ENCODE data around the gene KDM4B.

The KDM4B gene

DNA sequence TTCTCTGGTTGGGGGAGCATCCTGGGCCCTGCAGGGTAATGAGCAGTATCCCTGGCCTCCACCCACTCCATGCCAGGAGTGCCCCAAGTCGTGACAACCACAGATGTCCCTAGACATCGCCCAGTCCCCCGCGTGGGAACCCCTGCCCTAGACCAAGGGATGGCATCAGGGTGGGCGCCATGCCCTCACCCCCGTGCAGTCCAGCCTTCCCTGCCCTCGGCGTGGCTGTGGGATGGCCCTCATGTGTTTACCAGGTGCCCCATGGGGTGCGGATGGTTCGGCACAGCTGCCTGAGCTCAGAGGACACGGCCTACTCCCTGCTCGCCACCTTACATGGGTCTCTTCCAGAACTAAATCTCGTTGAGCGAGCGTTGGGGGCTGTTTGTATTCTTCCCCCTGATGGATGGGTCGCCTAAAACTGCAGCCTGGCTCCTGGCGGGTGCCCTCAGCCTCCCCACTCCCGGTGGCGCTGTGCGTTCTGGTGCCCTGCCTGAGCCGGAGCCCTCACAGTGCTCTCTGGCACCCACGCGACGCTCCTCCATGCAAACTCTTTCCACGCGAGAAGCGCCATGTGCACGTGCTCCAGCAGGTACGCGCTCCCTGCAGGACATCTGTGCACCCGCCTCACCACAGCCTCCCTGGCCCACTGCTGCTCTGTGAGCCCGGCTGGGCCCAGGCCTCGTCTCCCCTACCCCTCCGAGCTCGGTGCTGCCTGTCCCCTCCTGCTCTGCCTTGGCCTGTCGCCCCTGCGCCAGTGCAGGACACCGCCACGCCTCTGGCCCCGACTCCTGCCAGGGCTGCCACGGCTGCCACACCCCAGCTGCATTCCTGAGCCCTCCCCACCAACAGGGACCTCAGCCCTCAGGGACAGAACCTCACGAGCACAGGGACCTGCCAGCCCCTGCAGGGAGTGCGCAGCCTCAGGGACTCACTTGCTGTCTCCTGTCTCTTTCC, 145.0 kb downstream of the KDM4B start:
- Histone ChIP-seq H3K27ac (peak overlapping the region in 1 of 2 donors; percentile 74), H3K4me3 (no peak overlapping the region)
- DNase-seq (ENCODE audit: low spot score), result no peak
- TF ChIP-seq, protein P1, sequence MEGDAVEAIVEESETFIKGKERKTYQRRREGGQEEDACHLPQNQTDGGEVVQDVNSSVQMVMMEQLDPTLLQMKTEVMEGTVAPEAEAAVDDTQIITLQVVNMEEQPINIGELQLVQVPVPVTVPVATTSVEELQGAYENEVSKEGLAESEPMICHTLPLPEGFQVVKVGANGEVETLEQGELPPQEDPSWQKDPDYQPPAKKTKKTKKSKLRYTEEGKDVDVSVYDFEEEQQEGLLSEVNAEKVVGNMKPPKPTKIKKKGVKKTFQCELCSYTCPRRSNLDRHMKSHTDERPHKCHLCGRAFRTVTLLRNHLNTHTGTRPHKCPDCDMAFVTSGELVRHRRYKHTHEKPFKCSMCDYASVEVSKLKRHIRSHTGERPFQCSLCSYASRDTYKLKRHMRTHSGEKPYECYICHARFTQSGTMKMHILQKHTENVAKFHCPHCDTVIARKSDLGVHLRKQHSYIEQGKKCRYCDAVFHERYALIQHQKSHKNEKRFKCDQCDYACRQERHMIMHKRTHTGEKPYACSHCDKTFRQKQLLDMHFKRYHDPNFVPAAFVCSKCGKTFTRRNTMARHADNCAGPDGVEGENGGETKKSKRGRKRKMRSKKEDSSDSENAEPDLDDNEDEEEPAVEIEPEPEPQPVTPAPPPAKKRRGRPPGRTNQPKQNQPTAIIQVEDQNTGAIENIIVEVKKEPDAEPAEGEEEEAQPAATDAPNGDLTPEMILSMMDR (IDR thresholded peaks at IDR 0.05), result no peak

DNA sequence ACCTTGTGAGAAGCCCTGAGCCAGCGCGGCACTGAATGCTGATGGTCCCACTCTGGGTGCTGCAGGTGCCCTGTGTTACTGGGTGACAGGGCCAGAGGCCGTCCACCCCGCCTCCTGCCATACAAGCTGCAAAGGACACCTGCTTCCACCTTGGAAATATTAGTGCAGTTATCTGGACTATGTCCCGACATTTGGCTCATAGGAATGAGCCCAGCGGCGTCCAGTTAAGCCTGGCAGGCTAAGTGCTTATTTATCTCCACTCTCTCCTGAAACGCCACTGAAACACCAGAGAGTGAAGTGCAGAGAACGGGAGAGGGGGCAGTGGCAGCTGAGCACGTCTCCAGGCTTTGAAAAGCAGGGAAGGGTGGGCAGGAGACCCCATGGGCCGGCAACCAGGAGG, 145.8 kb downstream of the KDM4B start:
- H3K4me3 ChIP-seq, result no peak overlapping the region
- TF ChIP-seq, protein P1 (IDR thresholded peaks at IDR 0.05), result no peak
- H3K27ac ChIP-seq, result peak overlapping the region in 1 of 2 donors; percentile 74
- DNase-seq (ENCODE audit: low spot score), result no peak

DNA sequence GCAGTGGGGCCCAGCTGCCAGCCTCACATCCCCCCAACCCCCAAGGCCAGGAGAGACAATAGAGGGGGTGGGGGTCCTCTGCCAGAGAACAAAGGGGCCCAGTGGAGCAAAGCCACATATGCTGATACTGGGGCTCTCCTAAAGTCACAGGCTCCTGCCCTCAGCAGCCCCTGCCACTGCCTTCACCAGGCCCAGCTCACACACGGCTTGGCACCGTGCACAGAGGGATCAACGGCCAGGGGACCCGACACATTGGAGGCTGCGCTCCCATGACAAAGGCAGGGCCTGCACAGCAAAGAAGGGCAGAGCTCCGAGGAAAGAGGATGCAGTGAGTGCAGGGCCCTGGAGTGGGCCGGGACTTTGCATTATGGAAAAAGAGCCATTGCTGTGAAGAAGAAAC, 146.4 kb downstream of the KDM4B start:
- H3K27ac ChIP-seq, result peak overlapping the region in 1 of 2 donors; percentile 74
- TF ChIP-seq, protein P1 (IDR thresholded peaks at IDR 0.05), result no peak
- H3K4me3 ChIP-seq, result no peak overlapping the region
- DNase-seq (ENCODE audit: low spot score), result no peak

DNA sequence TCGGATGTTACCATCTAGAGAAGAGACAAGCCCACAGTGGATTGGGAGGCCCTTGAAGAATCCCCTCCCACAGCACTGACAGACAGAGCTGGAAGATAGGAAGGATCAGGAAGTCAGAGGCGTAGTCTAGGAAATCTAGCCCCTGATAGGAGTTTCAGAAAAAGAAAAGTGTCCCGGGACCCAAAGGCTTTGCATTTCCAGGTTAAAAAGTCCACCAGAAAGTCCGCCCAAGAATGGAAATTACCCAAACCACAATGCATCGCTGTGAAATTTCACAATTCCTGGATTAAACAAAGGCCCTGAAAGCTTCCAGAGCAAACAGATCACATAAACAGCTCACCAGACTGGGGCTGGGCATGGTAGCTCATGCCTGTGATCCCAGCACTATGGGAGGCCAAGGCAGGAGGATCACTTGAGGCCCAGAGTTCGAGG, 146.9 kb downstream of the KDM4B start:
- Histone ChIP-seq H3K27ac (peak overlapping the region in 1 of 2 donors; percentile 74), H3K4me3 (no peak overlapping the region)
- TF ChIP-seq, protein P1 (IDR thresholded peaks at IDR 0.05), result no peak
- DNase-seq (ENCODE audit: low spot score), result no peak

DNA sequence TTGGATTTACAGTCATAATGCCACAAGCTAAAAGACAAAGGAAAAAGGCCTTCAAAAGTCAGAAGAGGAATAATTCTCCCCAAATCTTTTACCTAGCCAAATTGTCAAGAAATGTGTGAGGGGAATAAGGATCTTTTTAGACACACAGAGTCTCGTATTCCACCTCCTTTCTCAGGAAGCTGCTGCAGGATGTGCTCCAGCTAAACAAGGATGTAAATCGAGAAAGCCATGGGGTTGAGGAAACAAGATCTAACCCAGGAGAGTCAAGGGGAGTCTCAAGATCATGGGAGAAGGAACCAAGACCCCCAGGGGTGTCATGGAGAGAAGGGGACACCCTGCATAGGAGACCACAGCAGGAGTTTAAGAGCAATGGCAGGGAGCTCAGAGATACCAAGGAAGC, 147.4 kb downstream of the KDM4B start:
- H3K27ac ChIP-seq, result no peak overlapping the region
- TF ChIP-seq, protein P1 (IDR thresholded peaks at IDR 0.05), result no peak
- no peak for DNase-seq (ENCODE audit: low spot score)
- H3K4me3 ChIP-seq, result no peak overlapping the region

DNA sequence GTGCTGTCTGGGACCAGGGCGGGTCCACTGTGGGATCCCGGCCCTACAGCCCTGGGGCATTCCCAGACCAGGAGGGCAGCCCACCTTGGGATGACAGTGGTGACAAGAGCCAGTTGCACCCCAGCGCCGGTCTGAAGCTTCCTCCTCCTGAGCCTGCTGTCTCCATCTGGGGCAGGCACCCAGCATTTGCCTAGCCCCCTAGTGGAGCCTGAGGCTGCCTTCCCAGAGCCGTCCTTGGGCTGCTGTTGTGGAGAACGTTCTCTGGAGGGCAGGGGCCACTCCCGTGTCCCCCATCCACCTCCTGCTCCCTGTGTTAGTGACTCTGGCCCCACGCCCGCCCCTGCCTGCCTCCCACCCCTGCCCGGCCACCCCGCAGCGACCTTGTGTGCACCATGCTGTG, 148.5 kb downstream of the KDM4B start:
- TF ChIP-seq, protein P1 (IDR thresholded peaks at IDR 0.05), result no peak
- H3K4me3 ChIP-seq, result no peak overlapping the region
- DNase-seq (ENCODE audit: low spot score), result no peak
- no peak overlapping the region for H3K27ac ChIP-seq

DNA sequence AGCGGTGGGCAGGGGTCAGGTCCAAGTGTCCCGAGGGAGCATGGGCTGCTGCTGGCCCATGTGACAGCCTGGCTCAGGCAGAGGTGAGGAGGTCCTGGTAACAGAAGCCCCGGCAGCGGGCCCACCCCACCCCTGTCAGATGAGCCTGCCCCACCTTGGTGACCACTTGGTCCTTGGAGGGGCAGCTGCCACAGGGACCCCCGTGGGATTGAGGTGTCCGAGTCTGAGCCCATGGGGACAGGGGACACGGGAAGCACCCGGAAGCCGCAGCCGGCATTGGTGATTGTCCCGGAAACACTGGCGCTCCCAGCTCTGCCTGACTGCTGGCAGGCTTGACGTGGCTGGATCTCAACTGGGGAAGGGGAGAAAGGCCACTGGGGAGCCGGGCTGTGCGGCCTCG, 149.1 kb downstream of the KDM4B start:
- TF ChIP-seq, protein P1 (IDR thresholded peaks at IDR 0.05), result no peak
- Histone ChIP-seq H3K4me3 (no peak overlapping the region), H3K27ac (no peak overlapping the region)
- DNase-seq (ENCODE audit: low spot score), result no peak
